Ishikawa (cell line): Measurements from ENCODE around the gene FOXRED2.

Source experiments
- CEBPB ChIP-seq: IDR thresholded peaks from 2 replicates; pipeline ENCODE4 v1.6.1; 2012
- EP300 ChIP-seq: IDR thresholded peaks from 2 replicates; pipeline ENCODE4 v1.6.1; 2012; ENCODE audit warnings: borderline replicate concordance
- REST ChIP-seq: IDR thresholded peaks from 2 replicates; pipeline ENCODE4 v1.6.1; 2012; ENCODE audit warnings: low read depth, mild to moderate bottlenecking
- USF1 ChIP-seq: IDR thresholded peaks from 2 replicates; pipeline ENCODE4 v1.6.1; 2012

GRCh38 chr22:36440429-36441002, 66.3 kb downstream of the FOXRED2 start:
- TF ChIP-seq REST (no peak), CEBPB (no peak), USF1 (no peak), EP300 (no peak)
